PFSK-1 (cell line): Measurements from ENCODE around the gene HRNR.

Source experiments
- FOXP2 ChIP-seq: optimal IDR thresholded peaks from 2 replicates; pipeline ENCODE3; 2011; ENCODE audit warnings: borderline replicate concordance, control low read depth, inconsistent platforms; ENCODE audit not compliant: insufficient read depth; ENCODE audit errors: extremely low read length, extremely low read depth
- POLR2AphosphoS5 ChIP-seq: IDR thresholded peaks from 2 replicates; pipeline ENCODE4 v1.6.1; 2012; ENCODE audit warnings: low read depth, mild to moderate bottlenecking, control low read depth, low read length, moderate library complexity
- REST ChIP-seq, 2 experiments: IDR thresholded peaks; 2 replicates each; pipeline versions ENCODE4 v1.6.1 to v1.8.0; 2011 to 2012; ENCODE audit warnings: low read depth in 2 of 2, low read length in 2 of 2, control low read depth in 1 of 2, inconsistent platforms in 1 of 2, mild to moderate bottlenecking in 1 of 2, moderate library complexity in 1 of 2; ENCODE audit not compliant: insufficient read depth in 1 of 2
- SIN3A ChIP-seq: IDR thresholded peaks from 2 replicates; pipeline ENCODE4 v1.6.1; 2012; ENCODE audit warnings: mild to moderate bottlenecking, low read length, moderate library complexity, borderline replicate concordance; ENCODE audit not compliant: insufficient read depth
- TAF1 ChIP-seq: IDR thresholded peaks from 2 replicates; pipeline ENCODE4 v1.6.1; 2012; ENCODE audit warnings: low read length, control low read depth, borderline replicate concordance; ENCODE audit not compliant: insufficient read depth

The HRNR gene

DNA sequence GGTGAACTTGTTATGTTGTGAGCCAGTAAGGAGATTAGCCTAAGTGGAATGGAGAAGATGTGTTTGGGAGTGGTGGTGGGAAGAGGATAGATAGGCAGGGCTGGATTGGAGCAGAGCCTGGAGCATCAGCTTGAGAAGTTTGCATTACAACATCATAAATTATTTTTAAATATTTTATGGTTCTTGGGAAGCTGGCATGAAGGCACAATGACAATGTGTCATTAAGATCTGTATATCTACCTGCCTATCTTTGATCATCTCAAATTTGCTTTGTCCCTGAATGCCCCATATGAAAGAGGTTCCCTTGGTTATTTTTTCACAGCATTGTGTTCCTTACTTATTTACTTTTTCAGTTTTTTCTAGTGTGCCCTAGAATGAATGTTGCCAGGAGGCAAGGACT lies 32.3 kb downstream of the HRNR start:
- no peak for TF ChIP-seq POLR2AphosphoS5
- TF ChIP-seq REST (IDR thresholded peaks at IDR 0.05; ENCODE audit: insufficient read depth in 1 of 2, low read depth in 2 of 2, low read length in 2 of 2): no peak
- no peak for TF ChIP-seq SIN3A
- TF ChIP-seq TAF1: no peak
- TF ChIP-seq FOXP2: no peak

DNA sequence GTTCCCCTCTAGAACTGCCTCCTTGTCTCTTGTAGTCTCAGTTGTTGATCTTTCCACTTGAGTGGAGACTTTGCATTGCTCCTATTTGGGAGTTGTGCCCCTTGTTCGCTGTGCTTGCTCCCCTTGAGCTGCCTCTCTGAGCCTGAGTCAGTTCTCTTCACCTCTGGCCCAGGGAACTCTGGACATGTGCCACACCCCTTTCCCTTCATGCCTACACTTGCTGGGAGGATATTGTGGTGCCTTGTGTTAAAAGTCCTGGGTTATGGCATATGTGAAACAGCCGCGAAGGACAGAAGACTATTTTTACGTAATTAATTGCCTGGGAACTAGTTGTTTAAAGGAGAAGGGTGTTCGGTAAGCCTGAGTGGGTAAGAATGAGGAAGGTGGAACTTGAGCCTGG lies 32.7 kb downstream of the HRNR start:
- TF ChIP-seq POLR2AphosphoS5 (no peak), REST (IDR thresholded peaks at IDR 0.05; ENCODE audit: insufficient read depth in 1 of 2, low read depth in 2 of 2, low read length in 2 of 2) (no peak), SIN3A (no peak), FOXP2 (no peak), TAF1 (no peak)

DNA sequence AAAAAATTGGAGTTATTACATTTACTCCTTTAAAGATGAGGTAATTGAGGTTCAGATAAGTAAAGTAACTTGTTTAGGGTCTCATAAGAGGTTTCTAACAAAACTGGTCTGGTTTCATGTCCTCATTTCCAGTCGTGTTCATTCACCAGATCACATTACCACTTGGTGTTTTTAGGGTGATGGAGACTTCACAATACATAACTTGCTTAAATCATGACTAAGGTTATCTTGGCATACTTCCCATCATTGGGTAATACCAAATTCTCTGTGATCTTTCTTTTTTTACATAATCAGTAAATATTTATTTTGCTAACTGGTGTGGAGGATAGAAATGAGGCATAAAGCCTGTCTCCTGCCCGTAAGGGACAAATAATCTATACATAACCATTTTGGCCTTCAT lies 33.4 kb downstream of the HRNR start:
- no peak for TF ChIP-seq FOXP2

GRCh38 chr1:152189657-152190442 lies 34.1 kb downstream of the HRNR start:
- no peak for TF ChIP-seq POLR2AphosphoS5
- TF ChIP-seq FOXP2: no peak
- TF ChIP-seq REST (IDR thresholded peaks at IDR 0.05; ENCODE audit: insufficient read depth in 1 of 2, low read depth in 2 of 2, low read length in 2 of 2): no peak
- TF ChIP-seq SIN3A: no peak
- no peak for TF ChIP-seq TAF1

- no peak for TF ChIP-seq REST (IDR thresholded peaks at IDR 0.05; ENCODE audit: insufficient read depth in 1 of 2, low read depth in 2 of 2, low read length in 2 of 2)
These were observed 35.1 kb downstream of the HRNR start for GRCh38 chr1:152188673-152189591.
